CD4-positive, alpha-beta T cell (primary cell): ENCODE measurements around the gene TMEM79. TPM values are rescaled to one million over a fixed set of nuclear protein-coding genes. Genes with fewer than 3 reads are reported as not detected.

Source experiments
- ATAC-seq: fragments of 200-7000 bp; cut with Tn5 transposase; one replicate; pipeline ENCODE4 v1.10.0; 2022; ENCODE audit warnings: mild to moderate bottlenecking; ENCODE audit not compliant: poor library complexity
- CTCF ChIA-PET: fragments of 350-600 bp; sonication (Branson Sonifier 250); formaldehyde crosslinking; loops from one replicate; lab custom pipeline; 2021; ENCODE audit warnings: antibody characterized with exemption, inconsistent platforms; lab: Charles Lee
- POLR2A ChIA-PET: fragments of 350-600 bp; sonication (Branson Sonifier 250); formaldehyde crosslinking; loops from one replicate; lab custom pipeline; 2021; ENCODE audit warnings: antibody characterized with exemption, inconsistent platforms; lab: Charles Lee
- DNase-seq, 14 experiments: peaks; one replicate each; pipeline ENCODE4 v3.0.0-alpha.2; 2013 to 2020; ENCODE audit warnings: mixed read lengths in 2 of 14
- H3K27ac ChIP-seq, 2 donors: one replicate each; pipeline versions ENCODE4 v1.5.1 to v1.7.0; 2013; ENCODE audit warnings: low read length in 2 of 2, low read depth in 1 of 2, mild to moderate bottlenecking in 1 of 2
- H3K27me3 ChIP-seq, 2 experiments: 1 replicate in 1 of 2; 2 replicates in 1 of 2; pipeline versions ENCODE4 v1.6.1 to v1.7.0; 2013; ENCODE audit warnings: low read length in 2 of 2, control low read depth in 1 of 2, mild to moderate bottlenecking in 1 of 2, moderate library complexity in 1 of 2; ENCODE audit not compliant: insufficient read depth in 2 of 2, control insufficient read depth in 1 of 2
- H3K36me3 ChIP-seq: one replicate; pipeline ENCODE4 v1.6.1; 2013; ENCODE audit warnings: low read length, control low read depth; ENCODE audit not compliant: insufficient read depth
- H3K4me1 ChIP-seq: one replicate; pipeline ENCODE4 v1.6.1; 2013; ENCODE audit warnings: low read length, control low read depth; ENCODE audit not compliant: insufficient read depth
- H3K4me3 ChIP-seq: one replicate; pipeline ENCODE4 v1.5.1; 2013; ENCODE audit warnings: mild to moderate bottlenecking, low read length, moderate library complexity
- H3K9me3 ChIP-seq, 2 experiments: 1 replicate in 1 of 2; 2 replicates in 1 of 2; pipeline versions ENCODE4 v1.6.1 to v1.7.0; 2013; ENCODE audit warnings: low read length in 2 of 2, mild to moderate bottlenecking in 2 of 2, control low read depth in 1 of 2, moderate library complexity in 1 of 2; ENCODE audit not compliant: control insufficient read depth in 1 of 2, insufficient read depth in 1 of 2
- H3K27ac Mint-ChIP-seq: one replicate; pipeline ENCODE4 v1.8.0; 2020; ENCODE audit warnings: mixed read lengths
- H3K27me3 Mint-ChIP-seq: one replicate; pipeline ENCODE4 v1.8.0; 2021; ENCODE audit warnings: mixed read lengths
- H3K36me3 Mint-ChIP-seq: one replicate; pipeline ENCODE4 v1.8.0; 2021; ENCODE audit warnings: low read depth, mixed read lengths
- H3K4me1 Mint-ChIP-seq: one replicate; pipeline ENCODE4 v1.8.0; 2021; ENCODE audit warnings: low read depth, mixed read lengths
- H3K4me3 Mint-ChIP-seq: one replicate; pipeline ENCODE4 v1.8.0; 2020; ENCODE audit warnings: mild to moderate bottlenecking, mixed read lengths
- H3K9me3 Mint-ChIP-seq: one replicate; pipeline ENCODE4 v1.8.0; 2020; ENCODE audit warnings: mixed read lengths
- intact Hi-C, 2 experiments: fragments of 100-400 bp; cut with DNase I in 1 of 2; cut with micrococcal nuclease in 1 of 2; formaldehyde crosslinking; loops; one replicate each; pipeline versions ENCODE4 v1.15.1 to v1.9.0; 2023 to 2025; cut with DNase I, micrococcal nuclease
- total RNA-seq, 174 experiments: library from RNA in 2 of 174; stranded (reverse) in 2 of 174; gene quantifications; one replicate each; pipeline ENCODE4 v1.2.3 and lab custom pipeline; 2021 to 2026
- TF ChIP-seq, protein P1 (sequence below): fragments of 200-600 bp; IDR thresholded peaks from one replicate; pipeline ENCODE4 v1.8.0; 2022; ENCODE audit warnings: antibody characterized with exemption, mild to moderate bottlenecking

Gene TMEM79
- total RNA-seq, 2 experiments from 2014 or later = 1.0 to 1.7 TPM

DNA sequence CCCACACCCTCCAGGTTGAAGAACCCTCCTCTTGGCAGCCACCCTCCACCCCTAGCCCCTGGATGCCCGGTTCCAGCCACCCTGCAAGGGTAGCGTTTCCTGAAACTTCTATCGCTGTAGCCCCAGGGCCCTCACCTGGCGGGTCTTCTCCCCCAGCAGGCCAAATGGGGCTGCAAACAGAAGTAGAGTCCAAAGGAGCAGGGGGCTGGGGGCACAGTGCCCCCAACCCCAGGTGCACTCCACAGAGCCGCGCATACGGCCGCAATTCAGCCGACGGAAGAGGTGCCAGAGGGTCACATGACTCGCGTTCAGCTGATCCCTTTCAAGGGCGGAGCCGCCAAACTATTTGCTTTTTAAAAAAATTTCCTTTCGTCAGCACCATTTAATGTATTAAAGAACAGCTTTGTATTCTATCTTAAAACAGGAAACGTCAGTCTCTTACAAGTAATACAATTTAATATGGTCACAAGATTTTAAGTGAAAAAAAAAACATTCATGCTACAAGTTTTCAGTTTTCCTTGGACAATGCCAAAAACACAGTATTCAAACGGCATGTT, 11.3 kb downstream of the TMEM79 start, which contains the start of gene GLMP:
GLMP (minus strand) TSS at position 289 of the 557 bp plus-strand sequence; CDS start at position 255, 34 bp downstream.
- TF ChIP-seq, protein P1, sequence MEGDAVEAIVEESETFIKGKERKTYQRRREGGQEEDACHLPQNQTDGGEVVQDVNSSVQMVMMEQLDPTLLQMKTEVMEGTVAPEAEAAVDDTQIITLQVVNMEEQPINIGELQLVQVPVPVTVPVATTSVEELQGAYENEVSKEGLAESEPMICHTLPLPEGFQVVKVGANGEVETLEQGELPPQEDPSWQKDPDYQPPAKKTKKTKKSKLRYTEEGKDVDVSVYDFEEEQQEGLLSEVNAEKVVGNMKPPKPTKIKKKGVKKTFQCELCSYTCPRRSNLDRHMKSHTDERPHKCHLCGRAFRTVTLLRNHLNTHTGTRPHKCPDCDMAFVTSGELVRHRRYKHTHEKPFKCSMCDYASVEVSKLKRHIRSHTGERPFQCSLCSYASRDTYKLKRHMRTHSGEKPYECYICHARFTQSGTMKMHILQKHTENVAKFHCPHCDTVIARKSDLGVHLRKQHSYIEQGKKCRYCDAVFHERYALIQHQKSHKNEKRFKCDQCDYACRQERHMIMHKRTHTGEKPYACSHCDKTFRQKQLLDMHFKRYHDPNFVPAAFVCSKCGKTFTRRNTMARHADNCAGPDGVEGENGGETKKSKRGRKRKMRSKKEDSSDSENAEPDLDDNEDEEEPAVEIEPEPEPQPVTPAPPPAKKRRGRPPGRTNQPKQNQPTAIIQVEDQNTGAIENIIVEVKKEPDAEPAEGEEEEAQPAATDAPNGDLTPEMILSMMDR = no peak
- Histone ChIP-seq H3K36me3 (peaks cover 27% of the 10 kb centered on the region), H3K4me1 (peaks cover 19% of the 10 kb centered on the region), H3K27me3 (no peaks in the 10 kb centered on the region), H3K27ac (peak within 1 kb of the TSS in 1 of 2 donors; percentile 55), H3K4me3 (peak within 1 kb of the TSS; percentile 79), H3K9me3 (no peaks in the 10 kb centered on the region)
- peak within 1 kb of the TSS; percentile 80 for H3K27ac Mint-ChIP-seq
- H3K4me1 Mint-ChIP-seq = peaks cover 21% of the 10 kb centered on the region
- DNase-seq (peak; percentile 27 to 79 (median 52)), ATAC-seq (peak; percentile 93)
- no peaks in the 10 kb centered on the region for H3K9me3 Mint-ChIP-seq
- no peaks in the 10 kb centered on the region for H3K27me3 Mint-ChIP-seq
- H3K4me3 Mint-ChIP-seq = peak within 1 kb of the TSS; percentile 89
- CTCF ChIA-PET = interaction anchor here (0.7 kb wide), 1 partner anchor 13 kb away, joined by 3 read pairs; the partner anchor contains the start of gene SMG5
- intact Hi-C loops = no loop called here
- POLR2A ChIA-PET = interaction anchor here (1.0 to 3.6 kb wide), 2 partner anchors 13 to 15 kb away, joined by 3 to 37 read pairs; partner anchors contain the start of genes SMG5 and TMEM79
- peaks cover 12% of the 10 kb centered on the region for H3K36me3 Mint-ChIP-seq

DNA sequence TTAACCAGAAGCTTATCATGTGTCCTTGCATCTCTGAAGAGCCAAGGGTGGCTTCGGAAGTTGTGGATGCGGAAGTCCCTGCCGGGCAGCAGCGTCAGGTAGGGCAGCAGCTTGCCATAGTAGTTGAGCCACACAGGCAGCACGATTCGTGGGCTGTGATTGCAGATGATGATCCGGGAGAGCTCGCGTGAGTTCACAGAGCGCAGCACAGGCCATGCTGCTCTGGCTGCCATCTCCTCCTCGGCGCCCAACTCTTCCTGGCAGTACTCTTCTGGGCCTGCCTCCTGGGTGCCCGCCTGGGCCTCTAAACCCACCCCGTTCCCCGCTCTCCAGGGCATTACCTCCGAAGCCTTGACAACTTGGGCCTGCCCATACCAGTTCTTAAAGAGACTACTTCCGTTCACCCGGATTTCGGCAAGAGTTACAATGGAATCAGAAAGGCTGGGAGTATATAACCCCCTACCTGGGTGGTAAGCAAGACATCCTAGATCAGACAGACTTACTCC, 14.8 kb downstream of the TMEM79 start, which contains the start of gene VHLL:
VHLL (minus strand) TSS at position 456 of the 506 bp plus-strand sequence; CDS start at position 338, 118 bp downstream.
- intact Hi-C loops = no loop called here
- Histone ChIP-seq H3K9me3 (no peaks in the 10 kb centered on the region), H3K4me1 (peaks cover 19% of the 10 kb centered on the region), H3K27ac (no peak within 1 kb of the TSS), H3K4me3 (no peak within 1 kb of the TSS), H3K27me3 (no peaks in the 10 kb centered on the region), H3K36me3 (peaks cover 2% of the 10 kb centered on the region)
- Mint-ChIP-seq H3K4me1 (peaks cover 17% of the 10 kb centered on the region), H3K36me3 (peaks cover 5% of the 10 kb centered on the region), H3K9me3 (no peaks in the 10 kb centered on the region), H3K27ac (no peak within 1 kb of the TSS), H3K4me3 (peak within 1 kb of the TSS; percentile 15), H3K27me3 (no peaks in the 10 kb centered on the region)
- ATAC-seq = no peak
- POLR2A ChIA-PET = interaction anchor here (0.6 kb wide), 1 partner anchor 202 kb away, joined by 3 read pairs; no protein-coding TSS in a partner anchor
- CTCF ChIA-PET = no interaction called here
- DNase-seq = no peak
- TF ChIP-seq, protein P1 = no peak

DNA sequence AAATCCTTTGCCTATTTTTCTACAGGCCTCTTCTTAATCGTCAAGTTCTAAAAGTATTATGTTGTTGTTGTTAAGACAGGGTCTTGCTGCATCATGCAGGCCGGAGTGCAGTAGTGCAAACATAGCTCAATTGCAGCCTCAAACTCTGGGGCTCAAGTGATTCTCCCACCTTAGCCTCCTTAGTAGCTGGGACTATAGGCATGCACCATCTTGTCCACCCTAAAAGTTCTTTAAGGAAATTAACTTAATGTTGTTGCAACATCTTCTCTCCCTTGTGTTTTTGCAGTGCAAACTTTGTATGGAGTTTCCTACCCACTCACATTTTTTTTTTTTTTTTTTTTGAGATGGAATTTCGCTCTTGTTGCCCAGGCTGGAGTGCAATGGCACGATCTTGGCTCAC, 19.1 kb downstream of the TMEM79 start:
- DNase-seq (no peak), ATAC-seq (no peak)
- no peaks in the 10 kb centered on the region for H3K9me3 ChIP-seq
- no peak overlapping the region for H3K4me3 ChIP-seq
- H3K9me3 Mint-ChIP-seq = no peaks in the 10 kb centered on the region
- H3K4me3 Mint-ChIP-seq = no peak overlapping the region
- intact Hi-C loops = no loop called here
- no peak overlapping the region for H3K27ac ChIP-seq
- H3K27ac Mint-ChIP-seq = no peak overlapping the region
- no peaks in the 10 kb centered on the region for H3K4me1 Mint-ChIP-seq
- H3K27me3 ChIP-seq = no peaks in the 10 kb centered on the region
- H3K4me1 ChIP-seq = no peaks in the 10 kb centered on the region
- ChIA-PET POLR2A (interaction anchor here (0.7 to 1.3 kb wide), 2 partner anchors 21 to 96 kb away, joined by 3 to 7 read pairs; partner anchors contain the start of gene SMG5), CTCF (interaction anchor here (1.0 kb wide), 1 partner anchor 10 kb away, joined by 3 read pairs; no protein-coding TSS in a partner anchor)
- no peaks in the 10 kb centered on the region for H3K27me3 Mint-ChIP-seq
- TF ChIP-seq, protein P1 = no peak
- peaks cover 24% of the 10 kb centered on the region for H3K36me3 Mint-ChIP-seq
- peaks cover 8% of the 10 kb centered on the region for H3K36me3 ChIP-seq
